ENCODE data around the gene UNC93B1. TPM values are rescaled to one million over a fixed set of nuclear protein-coding genes. Genes with fewer than 3 reads are reported as not detected.

UNC93B1 gene
- polyA plus RNA-seq, 1 donor (not counting 4 experiments of a cell fraction or from before 2014, with no cell fraction given): 15.4 TPM

DNA sequence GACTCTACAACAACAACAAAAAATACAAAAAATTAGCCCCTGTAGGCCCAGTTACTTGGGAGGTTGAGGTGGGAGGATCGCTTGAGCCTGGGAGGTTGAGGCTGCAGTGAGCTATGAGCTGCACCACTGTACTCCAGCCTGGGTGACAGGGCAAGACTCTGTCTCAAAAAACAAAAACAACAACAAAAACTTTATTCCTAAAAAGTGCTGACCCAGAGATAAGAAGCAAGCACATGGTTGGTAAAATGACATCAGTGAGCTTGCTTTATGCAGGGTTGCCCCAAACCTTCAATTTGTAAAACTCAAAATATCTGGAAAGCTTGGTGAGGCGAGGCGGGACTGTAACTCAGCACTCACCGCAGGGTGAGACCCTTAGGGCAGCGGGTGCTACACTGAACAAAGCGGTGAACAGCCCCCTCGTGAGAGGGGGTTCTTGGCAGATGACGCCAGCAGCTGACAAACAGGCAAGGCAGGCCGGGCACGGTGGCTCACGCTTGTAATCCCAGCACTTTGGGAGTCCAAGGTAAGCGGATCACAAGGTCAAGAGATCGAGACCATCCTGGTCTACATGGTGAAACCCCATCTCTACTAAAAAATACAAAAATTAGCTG is 31.5 kb upstream of the UNC93B1 start:
- no peak overlapping the region for H2AFZ ChIP-seq (ENCODE audit: control insufficient read depth, low read length)
- no peaks in the 10 kb centered on the region for H4K20me1 ChIP-seq (ENCODE audit: control insufficient read depth, extremely low read depth, insufficient read depth, low read length)
- FAIRE-seq (no peak), DNase-seq (ENCODE audit: low read depth, low spot score) (no peak)
- no peak overlapping the region for H3K9ac ChIP-seq (ENCODE audit: control insufficient read depth, extremely low read depth, insufficient read depth, low read length)
- H3K79me2 ChIP-seq (ENCODE audit: control insufficient read depth, insufficient read depth, low read length): peaks cover 29% of the 10 kb centered on the region
- no peak overlapping the region for H3K4me3 ChIP-seq (ENCODE audit: control insufficient read depth in 2 of 3, extremely low read depth in 1 of 3, insufficient read depth in 2 of 3, low read depth in 1 of 3, low read length in 3 of 3)
- no peak for TF ChIP-seq EZH2 (IDR thresholded peaks at IDR 0.05; ENCODE audit: low read length)
- TF ChIP-seq, protein P1, sequence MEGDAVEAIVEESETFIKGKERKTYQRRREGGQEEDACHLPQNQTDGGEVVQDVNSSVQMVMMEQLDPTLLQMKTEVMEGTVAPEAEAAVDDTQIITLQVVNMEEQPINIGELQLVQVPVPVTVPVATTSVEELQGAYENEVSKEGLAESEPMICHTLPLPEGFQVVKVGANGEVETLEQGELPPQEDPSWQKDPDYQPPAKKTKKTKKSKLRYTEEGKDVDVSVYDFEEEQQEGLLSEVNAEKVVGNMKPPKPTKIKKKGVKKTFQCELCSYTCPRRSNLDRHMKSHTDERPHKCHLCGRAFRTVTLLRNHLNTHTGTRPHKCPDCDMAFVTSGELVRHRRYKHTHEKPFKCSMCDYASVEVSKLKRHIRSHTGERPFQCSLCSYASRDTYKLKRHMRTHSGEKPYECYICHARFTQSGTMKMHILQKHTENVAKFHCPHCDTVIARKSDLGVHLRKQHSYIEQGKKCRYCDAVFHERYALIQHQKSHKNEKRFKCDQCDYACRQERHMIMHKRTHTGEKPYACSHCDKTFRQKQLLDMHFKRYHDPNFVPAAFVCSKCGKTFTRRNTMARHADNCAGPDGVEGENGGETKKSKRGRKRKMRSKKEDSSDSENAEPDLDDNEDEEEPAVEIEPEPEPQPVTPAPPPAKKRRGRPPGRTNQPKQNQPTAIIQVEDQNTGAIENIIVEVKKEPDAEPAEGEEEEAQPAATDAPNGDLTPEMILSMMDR (optimal IDR thresholded peaks at IDR 0.05 in 1 of 3, IDR thresholded peaks at IDR 0.05 in 1 of 3, conservative IDR thresholded peaks at IDR 0.05 in 1 of 3; ENCODE audit: extremely low read depth in 1 of 3, insufficient read depth in 2 of 3, low read length in 3 of 3): no peak
- no peaks in the 10 kb centered on the region for H3K27me3 ChIP-seq (ENCODE audit: control insufficient read depth, extremely low read depth, insufficient read depth, low read length)
- dilution Hi-C loops (cut with MboI; ENCODE audit: extremely low pct_ligation_motif_present, low sequenced_read_pairs): no loop called here
- H3K9me1 ChIP-seq (ENCODE audit: control insufficient read depth, extremely low read depth, insufficient read depth, low read length): no peaks in the 10 kb centered on the region
- peaks cover 16% of the 10 kb centered on the region for H3K4me1 ChIP-seq (ENCODE audit: control insufficient read depth, extremely low read depth, insufficient read depth, low read length)
- no peak overlapping the region for H3K27ac ChIP-seq (ENCODE audit: control insufficient read depth, insufficient read depth, low read length)
- H3K9me3 ChIP-seq (ENCODE audit: control insufficient read depth, low read depth, low read length): no peaks in the 10 kb centered on the region
- H3K36me3 ChIP-seq (ENCODE audit: control insufficient read depth in 2 of 2, extremely low read depth in 1 of 2, insufficient read depth in 2 of 2, low read length in 2 of 2): peaks cover 10 to 21% of the 10 kb centered on the region in 2 experiments
- H3K4me2 ChIP-seq (ENCODE audit: control insufficient read depth, extremely low read depth, insufficient read depth, low read depth, low read length): no peak overlapping the region

- no peak for FAIRE-seq
- H3K4me1 ChIP-seq (ENCODE audit: control insufficient read depth, extremely low read depth, insufficient read depth, low read length): peaks cover 18% of the 10 kb centered on the region
Observed at GRCh38 chr11:68033708-68034045, 29.8 kb upstream of the UNC93B1 start.

More at GRCh38 chr11:68033708-68034045, 29.8 kb upstream of the UNC93B1 start:
- H3K4me2 ChIP-seq (ENCODE audit: control insufficient read depth, extremely low read depth, insufficient read depth, low read depth, low read length): no peak overlapping the region
- H3K79me2 ChIP-seq (ENCODE audit: control insufficient read depth, insufficient read depth, low read length): peaks cover 24% of the 10 kb centered on the region
- no peaks in the 10 kb centered on the region for H4K20me1 ChIP-seq (ENCODE audit: control insufficient read depth, extremely low read depth, insufficient read depth, low read length)
- H3K9me1 ChIP-seq (ENCODE audit: control insufficient read depth, extremely low read depth, insufficient read depth, low read length): no peaks in the 10 kb centered on the region
- H2AFZ ChIP-seq (ENCODE audit: control insufficient read depth, low read length): no peak overlapping the region
- peaks cover 10 to 21% of the 10 kb centered on the region in 2 experiments for H3K36me3 ChIP-seq (ENCODE audit: control insufficient read depth in 2 of 2, extremely low read depth in 1 of 2, insufficient read depth in 2 of 2, low read length in 2 of 2)
- no peak overlapping the region for H3K27ac ChIP-seq (ENCODE audit: control insufficient read depth, insufficient read depth, low read length)
- no peak overlapping the region for H3K4me3 ChIP-seq (ENCODE audit: control insufficient read depth in 2 of 3, extremely low read depth in 1 of 3, insufficient read depth in 2 of 3, low read depth in 1 of 3, low read length in 3 of 3)
- DNase-seq (ENCODE audit: low read depth, low spot score): no peak
- no peaks in the 10 kb centered on the region for H3K9me3 ChIP-seq (ENCODE audit: control insufficient read depth, low read depth, low read length)
- H3K9ac ChIP-seq (ENCODE audit: control insufficient read depth, extremely low read depth, insufficient read depth, low read length): no peak overlapping the region
- H3K27me3 ChIP-seq (ENCODE audit: control insufficient read depth, extremely low read depth, insufficient read depth, low read length): no peaks in the 10 kb centered on the region
- dilution Hi-C loops (cut with MboI; ENCODE audit: extremely low pct_ligation_motif_present, low sequenced_read_pairs): no loop called here
- TF ChIP-seq, protein P1 (optimal IDR thresholded peaks at IDR 0.05 in 1 of 3, IDR thresholded peaks at IDR 0.05 in 1 of 3, conservative IDR thresholded peaks at IDR 0.05 in 1 of 3; ENCODE audit: extremely low read depth in 1 of 3, insufficient read depth in 2 of 3, low read length in 3 of 3): no peak
- no peak for TF ChIP-seq EZH2 (IDR thresholded peaks at IDR 0.05; ENCODE audit: low read length)

Measured in keratinocyte (primary cell).